Vagina (tissue), 2 donors: ENCODE results near the gene SAMHD1. TPM values are rescaled to one million over a fixed set of nuclear protein-coding genes. Genes with fewer than 3 reads are reported as not detected.

Experiments used
- DNase-seq, 2 donors: peaks; one replicate each; pipeline ENCODE4 v3.0.0-alpha.2; 2017; ENCODE audit errors: extremely low spot score in 2 of 2
- H3K27ac ChIP-seq: fragments of 200-600 bp; sonication (generic); one replicate; pipeline ENCODE4 v1.5.1; 2019
- H3K27me3 ChIP-seq: fragments of 200-600 bp; sonication (generic); one replicate; pipeline ENCODE4 v1.5.1; 2019
- H3K36me3 ChIP-seq, 2 donors: fragments of 200-600 bp; sonication (generic); one replicate each; pipeline ENCODE4 v1.5.1; 2017 to 2019
- H3K4me1 ChIP-seq: fragments of 200-600 bp; sonication (generic); one replicate; pipeline ENCODE4 v1.5.1; 2019
- H3K4me3 ChIP-seq, 2 donors: fragments of 200-600 bp; sonication (generic); 1 replicate in 1 of 2; 2 replicates in 1 of 2; pipeline ENCODE4 v1.5.1; 2016 to 2019
- H3K9me3 ChIP-seq: fragments of 200-600 bp; sonication (generic); one replicate; pipeline ENCODE4 v1.5.1; 2019
- POLR2A ChIP-seq, 2 donors: fragments of 450-650 bp; IDR thresholded peaks; one replicate each; pipeline ENCODE4 v1.6.1; 2017; ENCODE audit warnings: antibody characterized with exemption in 2 of 2, mild to moderate bottlenecking in 2 of 2, moderate library complexity in 2 of 2
- POLR2AphosphoS5 ChIP-seq, 2 donors: sonication (generic); formaldehyde crosslinking; IDR thresholded peaks; one replicate each; pipeline ENCODE4 v1.9.0; 2017; ENCODE audit warnings: antibody characterized with exemption in 2 of 2, mild to moderate bottlenecking in 2 of 2, low read depth in 1 of 2; ENCODE audit not compliant: insufficient read depth in 1 of 2
- intact Hi-C: fragments of 100-400 bp; cut with DNase I; formaldehyde crosslinking; loops from one replicate; pipeline ENCODE4 v1.15.1; 2023
- total RNA-seq: library from RNA; depleted of rRNA; stranded (reverse); fragments of >200 nt; gene quantifications from one replicate; pipeline ENCODE4 v1.2.3, GENCODE V29; 2016
- TF ChIP-seq, protein P1 (sequence below), 3 experiments: fragments of 450-650 bp in 2 of 3; fragments of 200-600 bp in 1 of 3; sonication (generic) in 1 of 3; IDR thresholded peaks; one replicate each; pipeline ENCODE4 v1.5.1; 2017 to 2019; ENCODE audit warnings: antibody characterized with exemption in 3 of 3, mild to moderate bottlenecking in 2 of 3, moderate library complexity in 2 of 3

SAMHD1 gene
- total RNA-seq, 1 donor from 2014 or later = 142 TPM

- Histone ChIP-seq H3K4me1 (peaks cover 94% of the 10 kb centered on the region), H3K4me3 (no peak overlapping the region)
- TF ChIP-seq, protein P1, sequence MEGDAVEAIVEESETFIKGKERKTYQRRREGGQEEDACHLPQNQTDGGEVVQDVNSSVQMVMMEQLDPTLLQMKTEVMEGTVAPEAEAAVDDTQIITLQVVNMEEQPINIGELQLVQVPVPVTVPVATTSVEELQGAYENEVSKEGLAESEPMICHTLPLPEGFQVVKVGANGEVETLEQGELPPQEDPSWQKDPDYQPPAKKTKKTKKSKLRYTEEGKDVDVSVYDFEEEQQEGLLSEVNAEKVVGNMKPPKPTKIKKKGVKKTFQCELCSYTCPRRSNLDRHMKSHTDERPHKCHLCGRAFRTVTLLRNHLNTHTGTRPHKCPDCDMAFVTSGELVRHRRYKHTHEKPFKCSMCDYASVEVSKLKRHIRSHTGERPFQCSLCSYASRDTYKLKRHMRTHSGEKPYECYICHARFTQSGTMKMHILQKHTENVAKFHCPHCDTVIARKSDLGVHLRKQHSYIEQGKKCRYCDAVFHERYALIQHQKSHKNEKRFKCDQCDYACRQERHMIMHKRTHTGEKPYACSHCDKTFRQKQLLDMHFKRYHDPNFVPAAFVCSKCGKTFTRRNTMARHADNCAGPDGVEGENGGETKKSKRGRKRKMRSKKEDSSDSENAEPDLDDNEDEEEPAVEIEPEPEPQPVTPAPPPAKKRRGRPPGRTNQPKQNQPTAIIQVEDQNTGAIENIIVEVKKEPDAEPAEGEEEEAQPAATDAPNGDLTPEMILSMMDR (IDR thresholded peaks at IDR 0.05) = no peak
- TF ChIP-seq POLR2A (IDR thresholded peaks at IDR 0.05) (no peak), POLR2AphosphoS5 (IDR thresholded peaks at IDR 0.05; ENCODE audit: insufficient read depth in 1 of 2, low read depth in 1 of 2) (no peak)
Observed at GRCh38 chr20:36856195-36856594, 95.3 kb downstream of the SAMHD1 start.

GRCh38 chr20:36855241-36855657, 96.3 kb downstream of the SAMHD1 start:
- Histone ChIP-seq H3K9me3 (no peaks in the 10 kb centered on the region), H3K4me1 (peaks cover 85% of the 10 kb centered on the region), H3K27me3 (no peaks in the 10 kb centered on the region), H3K27ac (peak overlapping the region; percentile 79), H3K36me3 (no peaks in the 10 kb centered on the region), H3K4me3 (peak overlapping the region in 1 of 2 donors; percentile 13)
- TF ChIP-seq POLR2AphosphoS5 (IDR thresholded peaks at IDR 0.05; ENCODE audit: insufficient read depth in 1 of 2, low read depth in 1 of 2) = no peak
- no peak for TF ChIP-seq POLR2A (IDR thresholded peaks at IDR 0.05)
- TF ChIP-seq, protein P1 (IDR thresholded peaks at IDR 0.05) = no peak
- intact Hi-C loops = no loop called here
- DNase-seq = no peak

More at GRCh38 chr20:36856195-36856594, 95.3 kb downstream of the SAMHD1 start:
- Histone ChIP-seq H3K27me3 (no peaks in the 10 kb centered on the region), H3K9me3 (no peaks in the 10 kb centered on the region), H3K27ac (peak overlapping the region; percentile 79), H3K36me3 (no peaks in the 10 kb centered on the region)
- no peak for DNase-seq
- intact Hi-C loops = no loop called here

DNA sequence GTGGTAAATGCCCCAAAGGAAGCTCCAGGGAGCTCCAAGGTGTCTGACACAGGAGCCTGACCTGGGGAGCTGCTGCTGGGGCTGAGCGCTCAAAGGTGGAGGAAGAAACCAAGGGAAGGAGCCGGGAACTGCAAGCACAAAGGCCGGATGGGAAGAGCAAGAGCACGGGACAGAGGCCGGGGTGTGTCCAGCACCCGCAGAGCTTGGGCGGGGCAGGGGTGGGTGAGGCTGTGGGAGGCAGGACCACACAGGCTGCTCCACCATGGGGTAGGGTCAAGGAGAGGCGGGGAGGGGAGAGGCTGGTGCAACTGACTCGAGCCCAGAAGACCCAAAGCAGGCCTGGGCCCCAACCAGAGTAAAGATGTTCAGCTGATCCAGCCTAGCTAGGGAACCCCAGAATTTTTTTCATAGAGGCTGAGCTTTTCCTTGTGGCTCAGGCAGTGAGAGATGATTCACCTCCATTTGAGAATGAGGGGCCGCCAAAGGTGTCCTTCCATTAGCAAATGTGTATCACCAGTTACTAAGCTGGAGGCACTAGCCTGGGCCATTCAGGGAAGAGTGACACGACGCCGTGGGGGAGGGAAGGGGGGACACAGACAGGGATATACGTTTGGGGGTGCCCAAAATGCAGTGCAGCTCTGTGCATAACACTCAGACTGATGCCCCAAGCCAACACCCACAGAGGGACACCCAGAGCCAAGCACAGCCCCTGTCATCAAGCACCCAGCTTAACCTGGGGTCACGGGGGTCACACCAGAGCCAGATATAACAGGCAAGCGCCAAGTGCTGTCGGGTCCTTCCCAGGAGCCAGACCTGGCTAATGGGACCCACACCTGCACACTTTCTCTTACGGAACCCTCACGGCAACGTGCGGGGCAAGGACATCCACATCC, 96.9 kb downstream of the SAMHD1 start:
- Histone ChIP-seq H3K4me1 (peaks cover 78% of the 10 kb centered on the region), H3K27ac (peak overlapping the region; percentile 79), H3K9me3 (no peaks in the 10 kb centered on the region), H3K27me3 (no peaks in the 10 kb centered on the region), H3K4me3 (no peak overlapping the region), H3K36me3 (no peaks in the 10 kb centered on the region)
- intact Hi-C loops = no loop called here
- DNase-seq = no peak
- no peak for TF ChIP-seq POLR2A (IDR thresholded peaks at IDR 0.05)
- TF ChIP-seq, protein P1 (IDR thresholded peaks at IDR 0.05) = no peak
- no peak for TF ChIP-seq POLR2AphosphoS5 (IDR thresholded peaks at IDR 0.05; ENCODE audit: insufficient read depth in 1 of 2, low read depth in 1 of 2)

DNA sequence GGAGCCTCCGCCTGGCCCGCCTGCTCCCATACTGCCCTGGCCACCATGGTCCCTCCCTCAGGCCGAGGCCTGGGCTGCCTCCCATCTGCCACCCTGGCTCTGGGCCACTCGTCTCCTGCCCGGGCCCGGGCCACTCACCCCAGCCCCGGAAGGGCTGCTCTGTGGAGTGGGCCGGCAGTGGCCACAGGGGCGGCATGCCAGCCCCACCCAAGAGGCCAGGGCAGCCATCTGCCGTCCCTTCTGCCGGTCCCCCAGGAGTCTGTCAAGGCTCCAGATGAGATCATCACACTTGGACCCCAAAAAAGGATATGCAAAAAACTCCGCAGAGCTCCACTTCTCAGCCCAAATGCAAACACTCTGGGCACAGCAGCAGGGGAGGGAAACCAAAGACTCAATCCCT, 99.3 kb downstream of the SAMHD1 start:
- H3K36me3 ChIP-seq = no peaks in the 10 kb centered on the region
- peak in 1 of 2 donors; percentile 58 for TF ChIP-seq POLR2AphosphoS5 (IDR thresholded peaks at IDR 0.05; ENCODE audit: insufficient read depth in 1 of 2, low read depth in 1 of 2)
- TF ChIP-seq POLR2A (IDR thresholded peaks at IDR 0.05) = no peak
- peaks cover 71% of the 10 kb centered on the region for H3K4me1 ChIP-seq
- H3K27ac ChIP-seq = peak overlapping the region; percentile 79
- no peaks in the 10 kb centered on the region for H3K9me3 ChIP-seq
- H3K27me3 ChIP-seq = no peaks in the 10 kb centered on the region
- intact Hi-C loops = no loop called here
- DNase-seq = no peak
- H3K4me3 ChIP-seq = peak overlapping the region in 1 of 2 donors; percentile 39

GRCh38 chr20:36851490-36851889, 100.0 kb downstream of the SAMHD1 start:
- Histone ChIP-seq H3K4me1 (peaks cover 71% of the 10 kb centered on the region), H3K36me3 (no peaks in the 10 kb centered on the region), H3K4me3 (peak overlapping the region in 1 of 2 donors; percentile 39), H3K27ac (peak overlapping the region; percentile 79), H3K27me3 (no peaks in the 10 kb centered on the region), H3K9me3 (no peaks in the 10 kb centered on the region)
- TF ChIP-seq, protein P1 (IDR thresholded peaks at IDR 0.05) = no peak
- TF ChIP-seq POLR2AphosphoS5 (IDR thresholded peaks at IDR 0.05; ENCODE audit: insufficient read depth in 1 of 2, low read depth in 1 of 2) (no peak), POLR2A (IDR thresholded peaks at IDR 0.05) (no peak)
- no peak for DNase-seq
- intact Hi-C loops = no loop called here
